ENCODE results near the gene HMGB1. TPM values are rescaled to one million over a fixed set of nuclear protein-coding genes. Genes with fewer than 3 reads are reported as not detected.
"Not testable (repeated sequence)": the region's sequence is repeated elsewhere in the genome, so short reads cannot be mapped to it uniquely, and the experiment has no call there.

The HMGB1 gene
- total and polyA plus RNA-seq, 5 experiments from 2014 or later: 363 to 703 (median 468) TPM

DNA sequence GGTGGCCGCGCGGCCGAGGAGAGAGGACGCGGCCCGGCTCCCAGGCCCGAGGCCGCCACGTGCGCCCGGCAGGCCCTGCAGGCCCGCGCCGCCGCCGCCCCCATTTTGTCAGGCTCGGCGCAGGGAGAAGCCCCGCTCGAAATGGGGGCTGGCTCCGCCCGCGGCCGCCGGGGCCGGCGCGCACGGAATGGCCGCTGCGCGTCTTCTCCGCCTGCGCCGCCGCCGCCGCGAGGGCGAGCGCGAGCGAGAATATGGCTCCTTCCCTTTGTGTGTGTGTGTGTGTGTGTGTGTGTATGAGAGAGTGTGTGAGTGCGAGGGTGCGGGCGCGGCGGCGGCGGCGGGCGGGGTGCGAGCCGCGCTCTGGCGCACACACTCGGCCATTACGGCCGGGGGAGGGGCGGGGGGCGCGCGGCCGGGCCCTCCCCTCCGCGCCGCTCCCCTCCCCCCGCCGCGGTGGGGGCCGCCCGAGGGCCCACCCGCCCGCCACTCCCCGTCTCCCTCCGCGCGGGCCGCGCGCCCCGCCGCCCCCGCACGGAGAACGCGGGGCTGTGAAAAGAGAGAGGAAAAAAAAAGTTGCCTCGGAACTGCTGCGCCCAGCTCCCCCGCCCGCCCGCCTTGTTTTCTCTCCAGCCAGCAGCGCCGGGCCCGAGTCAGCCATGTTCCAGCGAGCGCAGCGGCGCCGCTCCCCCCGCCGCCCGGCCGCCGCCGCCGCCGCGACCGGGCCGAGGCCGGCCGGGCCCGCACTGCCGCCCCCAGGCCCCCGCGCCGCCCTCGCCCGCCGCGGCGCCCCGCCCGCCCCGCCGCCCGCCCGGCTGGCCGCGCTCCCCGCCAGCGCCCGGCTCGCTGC, 1.0 kb downstream of the HMGB1 start:
- peak overlapping the region; percentile 94 to 99 (median 97) for H3K27ac Mint-ChIP-seq
- peak; percentile 53 to 58 for ATAC-seq
- peaks cover 0 to 4% (median 0%) of the 10 kb centered on the region in 9 donors for H3K9me3 Mint-ChIP-seq
- POLR2A ChIA-PET: interaction anchor here (0.6 to 2.9 kb wide), 25 partner anchors 9 to 697 kb away, joined by 3 to 82 read pairs (median 4); partner anchors contain the start of genes HSPH1, UBL3 and USPL1
- H3K4me1 Mint-ChIP-seq: peaks cover 10 to 49% (median 25%) of the 10 kb centered on the region in 4 donors
- peaks cover 3 to 26% (median 10%) of the 10 kb centered on the region in 3 donors for H3K36me3 Mint-ChIP-seq
- peak; percentile 70 to 89 (median 78) for DNase-seq
- peak overlapping the region; percentile 83 to 97 (median 94) for H3K4me3 Mint-ChIP-seq
- H3K27me3 Mint-ChIP-seq: peaks cover 0 to 13% (median 0%) of the 10 kb centered on the region in 5 donors

DNA sequence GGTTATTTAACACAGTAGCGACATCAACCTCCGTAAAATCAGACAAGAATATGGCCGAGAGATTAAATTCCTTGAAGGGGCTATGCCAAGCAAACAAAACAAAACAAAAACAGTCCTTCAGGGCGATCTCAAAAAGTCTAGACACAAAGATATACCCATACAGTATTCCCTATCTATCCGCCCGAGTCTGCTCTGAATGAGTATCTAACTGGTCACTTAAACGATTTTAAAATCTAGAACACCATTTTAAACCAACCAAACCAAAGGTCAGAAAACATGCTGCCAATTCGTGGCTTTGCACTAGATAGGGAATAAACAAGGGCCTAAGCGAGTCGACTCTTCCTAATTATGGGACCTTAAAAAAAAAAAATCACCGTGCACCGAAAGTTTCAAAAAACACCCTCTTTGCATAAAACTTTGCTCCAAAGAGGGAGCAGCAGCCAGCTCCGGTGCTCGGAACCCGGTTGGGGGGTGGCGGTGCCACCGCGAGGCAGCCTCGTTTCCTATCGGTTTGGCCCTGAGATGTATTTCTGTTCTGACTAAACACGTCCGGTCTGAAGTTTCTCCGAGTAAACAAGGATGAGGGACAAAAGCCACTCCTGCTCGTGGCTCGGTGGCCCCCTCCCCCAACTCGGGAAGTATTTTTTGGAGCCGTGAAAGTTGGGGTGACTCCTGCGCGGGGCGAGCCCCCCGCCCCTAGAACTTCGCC, 1.8 kb downstream of the HMGB1 start:
- H3K36me3 Mint-ChIP-seq: peaks cover 3 to 34% (median 10%) of the 10 kb centered on the region in 3 donors
- H3K4me1 Mint-ChIP-seq: peaks cover 10 to 57% (median 30%) of the 10 kb centered on the region in 4 donors
- ATAC-seq (peak; percentile 9 to 22), DNase-seq (peak in 9 of 10 donors; percentile 41 to 82 (median 59))
- POLR2A ChIA-PET: interaction anchor here (0.6 to 2.9 kb wide), 15 partner anchors 9 to 331 kb away, joined by 3 to 82 read pairs (median 4); partner anchors contain the start of gene USPL1
- peaks cover 0 to 10% (median 0%) of the 10 kb centered on the region in 5 donors for H3K27me3 Mint-ChIP-seq
- peak overlapping the region; percentile 83 to 97 (median 94) for H3K4me3 Mint-ChIP-seq
- peak overlapping the region; percentile 94 to 99 (median 97) for H3K27ac Mint-ChIP-seq
- peaks cover 0 to 4% (median 0%) of the 10 kb centered on the region in 9 donors for H3K9me3 Mint-ChIP-seq

DNA sequence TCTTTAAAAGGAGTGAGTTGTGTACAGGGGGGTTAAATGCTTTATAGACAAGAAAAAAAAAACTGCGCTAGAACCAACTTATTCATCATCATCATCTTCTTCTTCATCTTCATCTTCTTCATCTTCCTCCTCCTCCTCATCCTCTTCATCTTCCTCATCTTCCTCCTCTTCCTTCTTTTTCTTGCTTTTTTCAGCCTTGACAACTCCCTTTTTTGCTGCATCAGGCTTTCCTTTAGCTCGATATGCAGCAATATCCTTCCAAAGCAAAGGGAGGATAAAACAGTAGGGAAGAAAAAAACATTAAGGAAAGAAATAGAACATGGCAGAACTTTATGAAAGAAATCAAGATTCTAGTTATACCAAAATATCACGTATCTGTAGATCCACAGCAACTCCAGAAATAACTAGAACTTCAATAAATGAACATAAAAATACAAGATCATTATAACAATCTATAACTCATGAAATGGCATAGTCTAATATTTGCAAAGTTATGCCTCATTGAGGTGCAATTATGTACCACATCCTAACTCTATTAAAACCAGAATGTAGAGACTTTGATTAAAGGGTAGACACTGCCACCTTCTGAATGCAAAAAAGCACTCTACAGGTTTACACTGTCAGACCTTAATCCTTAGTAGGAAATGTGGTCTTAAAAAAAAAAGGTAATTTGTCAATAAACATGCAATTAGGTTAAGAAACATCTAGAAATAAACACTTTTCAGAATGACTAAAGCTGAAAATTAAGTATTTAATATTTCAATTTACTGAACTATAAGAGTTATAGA, 4.3 kb downstream of the HMGB1 start:
- POLR2A ChIA-PET: interaction anchor here (0.6 to 2.6 kb wide), 8 partner anchors 12 to 525 kb away, joined by 3 to 12 read pairs (median 4); no protein-coding TSS in a partner anchor
- H3K4me3 Mint-ChIP-seq: peak overlapping the region in 8 of 10 donors; percentile 36 to 97 (median 48)
- peaks cover 3 to 51% (median 14%) of the 10 kb centered on the region in 3 donors for H3K36me3 Mint-ChIP-seq
- H3K27ac Mint-ChIP-seq: peak overlapping the region; percentile 52 to 99 (median 85)
- DNase-seq: peak in 5 of 10 donors; percentile 5 to 66 (median 53)
- H3K9me3 Mint-ChIP-seq, ATAC-seq, H3K27me3 Mint-ChIP-seq: not testable (repeated sequence)
- peaks cover 10 to 59% (median 39%) of the 10 kb centered on the region in 4 donors for H3K4me1 Mint-ChIP-seq

DNA sequence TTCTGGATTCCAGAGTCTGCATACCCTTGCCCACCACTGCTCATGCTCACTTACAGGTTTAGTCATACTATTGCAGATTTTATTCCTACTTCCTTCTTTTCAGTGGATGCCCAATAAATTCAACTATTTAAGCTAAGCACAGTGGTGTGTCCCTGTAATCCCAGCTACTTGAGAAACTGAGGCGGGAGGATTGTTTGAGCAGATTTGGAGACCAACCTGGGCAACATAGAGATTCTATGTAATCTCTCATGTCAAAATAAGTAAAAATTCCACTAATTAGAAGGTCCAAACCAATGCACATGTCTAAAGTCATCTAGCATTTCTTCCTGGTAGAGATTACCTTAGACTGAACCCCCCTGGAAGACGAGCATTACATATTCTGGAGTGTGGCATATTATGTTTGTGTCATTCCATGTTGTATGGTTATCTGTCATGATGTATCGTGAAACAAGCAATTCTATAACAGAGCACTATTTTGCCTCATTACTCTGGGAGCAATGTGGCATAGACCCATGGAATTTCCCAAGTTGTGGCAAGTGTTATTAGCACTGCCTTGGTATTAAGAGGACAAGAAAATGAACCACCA, 8.3 kb downstream of the HMGB1 start:
- no peaks in the 10 kb centered on the region for H3K9me3 Mint-ChIP-seq
- H3K27ac Mint-ChIP-seq: peak overlapping the region in 7 of 10 donors; percentile 19 to 75 (median 64)
- peaks cover 3 to 40% (median 10%) of the 10 kb centered on the region in 3 donors for H3K36me3 Mint-ChIP-seq
- H3K4me3 Mint-ChIP-seq: peak overlapping the region in 1 of 10 donors; percentile 9
- no peaks in the 10 kb centered on the region for H3K27me3 Mint-ChIP-seq
- POLR2A ChIA-PET: no interaction called here
- ATAC-seq: no peak
- no peak for DNase-seq
- H3K4me1 Mint-ChIP-seq: peaks cover 5 to 48% (median 30%) of the 10 kb centered on the region in 4 donors

DNA sequence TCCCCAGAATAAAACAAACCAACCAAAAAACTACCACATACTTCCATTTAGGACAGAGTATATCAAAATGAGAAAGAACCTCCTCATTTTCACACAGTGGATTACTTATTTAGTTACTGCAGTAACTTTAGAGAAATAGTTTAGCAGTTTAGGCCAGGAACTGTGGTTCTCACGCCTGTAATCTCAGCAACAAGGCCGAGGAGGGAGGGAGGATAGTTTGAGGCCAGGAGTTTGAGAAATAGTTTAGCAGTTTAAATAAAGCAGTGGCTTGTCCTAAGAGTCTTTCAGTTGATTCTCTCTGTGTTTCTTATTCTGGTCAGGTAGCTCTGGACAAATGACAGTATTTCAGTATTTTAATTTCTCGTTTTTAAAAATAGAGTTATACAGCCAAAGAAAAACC, 9.4 kb downstream of the HMGB1 start:
- no peaks in the 10 kb centered on the region for H3K27me3 Mint-ChIP-seq
- peaks cover under 1 to 30% (median 4%) of the 10 kb centered on the region in 3 donors for H3K36me3 Mint-ChIP-seq
- H3K27ac Mint-ChIP-seq: peak overlapping the region in 9 of 10 donors; percentile 9 to 78 (median 58)
- POLR2A ChIA-PET: interaction anchor here (1.6 kb wide), 1 partner anchor 37 kb away, joined by 3 read pairs; no protein-coding TSS in a partner anchor
- no peak for ATAC-seq
- peaks cover under 1 to 37% (median 25%) of the 10 kb centered on the region in 4 donors for H3K4me1 Mint-ChIP-seq
- H3K9me3 Mint-ChIP-seq: no peaks in the 10 kb centered on the region
- no peak overlapping the region for H3K4me3 Mint-ChIP-seq
- DNase-seq: no peak

DNA sequence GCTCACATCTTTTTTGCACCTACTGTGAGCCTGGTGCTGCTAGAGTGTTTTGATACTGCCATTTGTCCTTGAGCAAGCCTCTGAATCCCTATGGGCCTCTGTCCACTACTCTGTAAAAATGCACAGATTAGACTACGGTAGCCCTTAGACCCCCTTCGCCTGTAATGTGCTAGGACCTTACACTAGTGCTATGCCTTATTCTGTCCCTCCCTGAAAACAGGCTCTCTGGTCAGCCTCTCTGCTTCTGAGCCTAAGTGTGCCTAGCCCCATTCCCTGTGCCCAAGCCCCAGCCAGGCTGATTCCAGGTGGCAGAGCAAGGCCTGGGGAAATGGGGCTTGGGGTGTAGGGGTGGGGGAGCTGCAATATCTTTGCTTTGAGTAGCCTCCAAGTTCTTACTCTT, 10.7 kb downstream of the HMGB1 start:
- POLR2A ChIA-PET: interaction anchor here (0.7 to 1.6 kb wide), 7 partner anchors 9 to 1893 kb away, joined by 3 to 7 read pairs (median 3); no protein-coding TSS in a partner anchor
- peaks cover 0 to 33% (median 23%) of the 10 kb centered on the region in 4 donors for H3K4me1 Mint-ChIP-seq
- H3K36me3 Mint-ChIP-seq: peaks cover 0 to 28% (median 4%) of the 10 kb centered on the region in 3 donors
- no peak overlapping the region for H3K4me3 Mint-ChIP-seq
- no peaks in the 10 kb centered on the region for H3K27me3 Mint-ChIP-seq
- ATAC-seq: no peak
- H3K27ac Mint-ChIP-seq: peak overlapping the region in 5 of 10 donors; percentile 19 to 77 (median 69)
- DNase-seq: no peak
- H3K9me3 Mint-ChIP-seq: no peaks in the 10 kb centered on the region

DNA sequence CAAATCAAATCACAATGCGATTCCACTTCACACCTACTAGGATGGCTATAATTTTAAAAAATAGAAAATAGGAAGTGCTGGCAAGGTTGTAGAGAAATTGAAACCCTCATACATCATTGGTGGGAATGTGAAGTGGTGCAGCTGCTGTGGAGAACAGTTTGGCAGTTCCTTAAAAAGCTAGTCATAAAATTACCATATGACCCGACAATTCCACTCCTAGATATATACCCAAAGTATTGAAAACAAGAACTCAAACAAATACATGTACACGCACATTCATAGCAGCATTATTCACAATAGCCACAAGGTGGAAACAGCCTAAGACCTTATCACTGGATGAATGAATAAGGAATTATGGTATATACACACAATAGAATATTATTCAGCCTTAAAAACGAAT, 12.0 kb downstream of the HMGB1 start:
- no peak for DNase-seq
- H3K27me3 Mint-ChIP-seq: no peaks in the 10 kb centered on the region
- no peak overlapping the region for H3K4me3 Mint-ChIP-seq
- H3K4me1 Mint-ChIP-seq: peaks cover 0 to 22% (median 15%) of the 10 kb centered on the region in 4 donors
- H3K27ac Mint-ChIP-seq: peak overlapping the region in 1 of 10 donors; percentile 58
- H3K9me3 Mint-ChIP-seq: no peaks in the 10 kb centered on the region
- ATAC-seq: no peak
- POLR2A ChIA-PET: interaction anchor here (1.5 kb wide), 1 partner anchor 12 kb away, joined by 3 read pairs; the partner anchor contains the start of gene HMGB1
- peaks cover 0 to 15% (median 4%) of the 10 kb centered on the region in 3 donors for H3K36me3 Mint-ChIP-seq

DNA sequence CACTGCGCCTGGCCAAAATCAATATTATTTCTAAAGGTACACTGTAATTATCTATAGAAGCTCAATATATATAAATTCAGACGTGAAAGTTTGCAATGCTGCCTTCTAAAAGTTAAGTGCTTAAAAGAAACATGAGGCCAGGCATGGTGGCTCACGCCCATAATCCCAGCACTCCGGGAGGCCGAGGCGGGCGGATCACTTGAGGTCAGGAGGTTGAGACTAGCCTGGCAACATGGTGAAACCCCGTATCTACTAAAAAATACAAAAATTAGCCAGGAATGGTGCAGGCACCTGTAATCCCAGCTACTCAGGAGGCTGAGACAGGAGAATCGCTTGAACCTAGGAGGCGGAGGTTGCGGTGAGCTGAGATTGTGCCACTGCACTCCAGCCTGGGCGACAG, 14.3 kb downstream of the HMGB1 start:
- POLR2A ChIA-PET, H3K36me3 Mint-ChIP-seq, DNase-seq, H3K27ac Mint-ChIP-seq, H3K9me3 Mint-ChIP-seq, H3K27me3 Mint-ChIP-seq, H3K4me3 Mint-ChIP-seq, ATAC-seq: not testable (repeated sequence)
- peaks cover 0 to 17% (median 8%) of the 10 kb centered on the region in 4 donors for H3K4me1 Mint-ChIP-seq

DNA sequence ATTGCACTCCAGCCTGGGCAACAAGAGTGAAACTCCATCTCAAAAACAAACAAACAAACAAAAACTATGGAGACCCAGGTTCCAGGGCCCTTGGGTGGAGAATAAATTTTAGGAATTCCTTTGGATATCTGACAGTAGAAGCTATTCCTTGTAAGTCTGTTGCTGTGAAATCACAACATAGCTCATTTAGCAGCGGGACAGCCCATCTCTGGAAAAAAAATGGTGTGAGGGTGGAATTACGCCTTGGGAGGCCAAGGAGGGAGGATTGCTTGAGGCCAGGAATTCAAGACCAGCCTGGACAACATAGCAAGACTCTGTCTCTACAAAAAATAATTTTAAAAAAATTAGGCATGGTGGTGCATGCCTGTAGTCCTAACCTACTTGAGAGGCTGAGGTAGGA, 15.7 kb downstream of the HMGB1 start:
- POLR2A ChIA-PET: interaction anchor here (0.6 to 1.5 kb wide), 2 partner anchors 31 to 76 kb away, joined by 3 read pairs; no protein-coding TSS in a partner anchor
- Mint-ChIP-seq H3K9me3 (no peaks in the 10 kb centered on the region), H3K27me3 (peaks cover 0 to 6% (median 2%) of the 10 kb centered on the region in 5 donors), H3K4me3 (no peak overlapping the region), H3K27ac (no peak overlapping the region), H3K36me3 (no peaks in the 10 kb centered on the region), H3K4me1 (peaks cover 2 to 24% (median 15%) of the 10 kb centered on the region in 4 donors)
- DNase-seq (no peak), ATAC-seq (no peak)

DNA sequence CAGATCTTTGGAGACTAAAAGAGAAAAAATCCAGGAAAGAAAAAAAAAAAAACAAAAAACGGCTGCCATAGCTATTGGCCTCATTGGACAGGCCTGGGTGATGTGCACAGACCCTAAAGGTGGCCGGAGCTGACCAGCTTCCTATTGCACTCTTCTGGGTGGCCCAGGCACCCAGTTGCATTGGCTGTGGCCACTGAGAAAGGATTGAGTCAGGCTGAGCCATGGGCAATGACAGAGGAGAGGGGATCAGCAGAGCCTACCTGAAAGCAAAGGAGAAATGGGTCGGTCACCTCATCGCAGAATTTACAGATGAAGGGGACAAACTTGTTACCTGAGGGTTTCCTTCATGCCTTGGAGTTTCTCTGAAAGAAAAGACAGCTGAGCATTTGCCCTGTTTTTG, 17.3 kb downstream of the HMGB1 start:
- DNase-seq (no peak), ATAC-seq (no peak)
- no peak overlapping the region for H3K4me3 Mint-ChIP-seq
- peak overlapping the region in 1 of 10 donors; percentile 1 for H3K27ac Mint-ChIP-seq
- peaks cover 2 to 31% (median 12%) of the 10 kb centered on the region in 4 donors for H3K4me1 Mint-ChIP-seq
- no peaks in the 10 kb centered on the region for H3K36me3 Mint-ChIP-seq
- POLR2A ChIA-PET: interaction anchor here (1.3 kb wide), 1 partner anchor 14 kb away, joined by 3 read pairs; no protein-coding TSS in a partner anchor
- H3K27me3 Mint-ChIP-seq: peaks cover 0 to 8% (median 2%) of the 10 kb centered on the region in 5 donors
- no peaks in the 10 kb centered on the region for H3K9me3 Mint-ChIP-seq

DNA sequence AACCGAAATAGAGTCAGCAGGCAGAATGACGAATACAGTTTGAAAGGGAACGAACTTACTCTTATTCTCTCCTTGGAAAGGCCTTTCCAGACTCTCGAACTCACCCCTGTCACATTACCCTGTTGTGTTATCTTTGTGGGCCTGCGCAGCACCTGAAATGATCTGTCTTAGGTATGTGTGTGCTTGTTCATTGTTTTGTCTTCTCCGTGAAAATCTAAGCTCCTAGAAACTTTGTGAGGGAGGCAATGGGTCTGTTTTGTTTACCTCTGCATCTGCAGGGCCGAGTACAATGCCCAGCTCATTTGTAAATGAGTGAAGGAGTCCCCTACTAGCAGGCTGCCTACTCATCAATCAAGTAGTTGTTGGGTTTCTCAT, 19.6 kb downstream of the HMGB1 start:
- H3K4me3 Mint-ChIP-seq: peak overlapping the region; percentile 28 to 82 (median 59)
- peaks cover 4 to 39% (median 15%) of the 10 kb centered on the region in 4 donors for H3K4me1 Mint-ChIP-seq
- H3K27ac Mint-ChIP-seq: peak overlapping the region in 6 of 10 donors; percentile 3 to 73 (median 40)
- no peaks in the 10 kb centered on the region for H3K36me3 Mint-ChIP-seq
- DNase-seq (no peak), ATAC-seq (no peak)
- H3K9me3 Mint-ChIP-seq: peaks cover 0 to 2% (median 0%) of the 10 kb centered on the region in 9 donors
- POLR2A ChIA-PET: interaction anchor here (0.9 kb wide), 1 partner anchor 38 kb away, joined by 3 read pairs; no protein-coding TSS in a partner anchor
- peaks cover 0 to 8% (median 2%) of the 10 kb centered on the region in 5 donors for H3K27me3 Mint-ChIP-seq

Measured in naive thymus-derived CD8-positive, alpha-beta T cell (primary cell).